H9 (cell line): ENCODE results near the gene GGCX. TPM values are rescaled to one million over a fixed set of nuclear protein-coding genes. Genes with fewer than 3 reads are reported as not detected.

Source experiments
- DNase-seq: peaks from one replicate; pipeline ENCODE4 v3.0.0-alpha.2; 2017
- H2AFZ ChIP-seq: one replicate; pipeline ENCODE4 v1.6.1; 2013; ENCODE audit warnings: mild to moderate bottlenecking, low read length, control low read depth, moderate library complexity
- H2AK5ac ChIP-seq: 2 replicates; pipeline ENCODE4 v1.6.1; 2013; ENCODE audit warnings: low read length, control low read depth, mixed read lengths; ENCODE audit not compliant: insufficient read length
- H2BK120ac ChIP-seq: one replicate; pipeline ENCODE4 v1.6.1; 2013; ENCODE audit warnings: low read depth, mild to moderate bottlenecking, low read length, control low read depth, inconsistent platforms; ENCODE audit not compliant: poor library complexity, severe bottlenecking
- H2BK12ac ChIP-seq: 2 replicates; pipeline ENCODE4 v1.6.1; 2013; ENCODE audit warnings: low read length, control low read depth, mixed read lengths, low read depth; ENCODE audit not compliant: insufficient read length
- H2BK15ac ChIP-seq: 2 replicates; pipeline ENCODE4 v1.6.1; 2013; ENCODE audit warnings: low read depth, low read length, control low read depth
- H2BK20ac ChIP-seq: one replicate; pipeline ENCODE4 v1.6.1; 2013; ENCODE audit warnings: low read depth, mild to moderate bottlenecking, low read length, control low read depth, inconsistent platforms; ENCODE audit not compliant: poor library complexity, severe bottlenecking
- H2BK5ac ChIP-seq: 2 replicates; pipeline ENCODE4 v1.6.1; 2013; ENCODE audit warnings: low read length, control low read depth, mixed read lengths; ENCODE audit not compliant: insufficient read length
- H3K14ac ChIP-seq: 2 replicates; pipeline ENCODE4 v1.6.1; 2013; ENCODE audit warnings: low read length, control low read depth; ENCODE audit not compliant: insufficient read depth
- H3K18ac ChIP-seq: 2 replicates; pipeline ENCODE4 v1.6.1; 2013; ENCODE audit warnings: low read depth, mild to moderate bottlenecking, mixed read lengths, low read length, control low read depth; ENCODE audit not compliant: insufficient read length
- H3K23ac ChIP-seq: 2 replicates; pipeline ENCODE4 v1.6.1; 2013; ENCODE audit warnings: low read length, control low read depth, mixed read lengths, low read depth; ENCODE audit not compliant: insufficient read length
- H3K23me2 ChIP-seq: 2 replicates; pipeline ENCODE4 v1.6.1; 2013; ENCODE audit warnings: low read depth, mild to moderate bottlenecking, mixed read lengths, low read length, control low read depth; ENCODE audit not compliant: insufficient read length, poor library complexity, severe bottlenecking
- H3K27ac ChIP-seq: 2 replicates; pipeline ENCODE4 v1.5.1; 2013; ENCODE audit warnings: low read length, control low read depth, mixed read lengths, low read depth; ENCODE audit not compliant: insufficient read length
- H3K27me3 ChIP-seq: 2 replicates; pipeline ENCODE4 v1.6.1; 2013; ENCODE audit warnings: low read length, control low read depth, inconsistent platforms; ENCODE audit not compliant: insufficient read depth
- H3K4ac ChIP-seq: 2 replicates; pipeline ENCODE4 v1.6.1; 2013; ENCODE audit warnings: low read depth, mild to moderate bottlenecking, control low read depth, inconsistent platforms, low read length, moderate library complexity
- H3K4me1 ChIP-seq: 2 replicates; pipeline ENCODE4 v1.6.1; 2013; ENCODE audit warnings: low read length, control low read depth, inconsistent platforms; ENCODE audit not compliant: insufficient read depth
- H3K4me2 ChIP-seq: 2 replicates; pipeline ENCODE4 v1.6.1; 2013; ENCODE audit warnings: low read length, control low read depth, mixed read lengths; ENCODE audit not compliant: insufficient read length, insufficient read depth
- H3K56ac ChIP-seq: 2 replicates; pipeline ENCODE4 v1.6.1; 2013; ENCODE audit warnings: low read depth, mild to moderate bottlenecking, mixed read lengths, low read length, control low read depth; ENCODE audit not compliant: insufficient read length
- H3K79me1 ChIP-seq: 2 replicates; pipeline ENCODE4 v1.6.1; 2013; ENCODE audit warnings: low read depth, mild to moderate bottlenecking, moderate library complexity, low read length, control low read depth, inconsistent platforms; ENCODE audit not compliant: insufficient read depth, poor library complexity, severe bottlenecking
- H3K79me2 ChIP-seq: 2 replicates; pipeline ENCODE4 v1.6.1; 2013; ENCODE audit warnings: low read length, control low read depth, inconsistent platforms; ENCODE audit not compliant: insufficient read depth
- H3K9ac ChIP-seq: 2 replicates; pipeline ENCODE4 v1.6.1; 2013; ENCODE audit warnings: low read length, control low read depth, mixed read lengths; ENCODE audit not compliant: insufficient read length; ENCODE audit errors: extremely low read depth
- H3K9me3 ChIP-seq: one replicate; pipeline ENCODE4 v1.6.1; 2013; ENCODE audit warnings: low read depth, low read length, inconsistent platforms; ENCODE audit not compliant: control insufficient read depth
- H3T11ph ChIP-seq: one replicate; pipeline ENCODE4 v1.6.1; 2013; ENCODE audit warnings: mild to moderate bottlenecking, low read length, control low read depth, inconsistent platforms
- H4K20me1 ChIP-seq: one replicate; pipeline ENCODE4 v1.6.1; 2013; ENCODE audit not compliant: control insufficient read depth, insufficient read length, insufficient read depth
- H4K5ac ChIP-seq: 2 replicates; pipeline ENCODE4 v1.6.1; 2013; ENCODE audit warnings: low read depth, mild to moderate bottlenecking, mixed read lengths, low read length, control low read depth; ENCODE audit not compliant: insufficient read length
- H4K8ac ChIP-seq: replicated peaks from 2 replicates; pipeline ENCODE4 v1.6.1; 2013; ENCODE audit warnings: low read length, control low read depth, mixed read lengths, low read depth; ENCODE audit not compliant: insufficient read length
- H4K91ac ChIP-seq: 2 replicates; pipeline ENCODE4 v1.6.1; 2013; ENCODE audit warnings: low read depth, mild to moderate bottlenecking, moderate library complexity, mixed read lengths, low read length, control low read depth; ENCODE audit not compliant: insufficient read length
- H3K27ac Mint-ChIP-seq, 3 experiments: 2 replicates in 2 of 3; 3 replicates in 1 of 3; pipeline ENCODE4 v1.8.0; 2020 to 2021; ENCODE audit warnings: mixed read lengths in 3 of 3, mild to moderate bottlenecking in 1 of 3, moderate library complexity in 1 of 3
- H3K27me3 Mint-ChIP-seq: 2 replicates; pipeline ENCODE4 v1.8.0; 2021; ENCODE audit warnings: low read depth, mild to moderate bottlenecking, moderate library complexity, mixed read lengths
- H3K36me3 Mint-ChIP-seq, 3 experiments: 2 replicates in 2 of 3; 3 replicates in 1 of 3; pipeline ENCODE4 v1.8.0; 2020 to 2021; ENCODE audit warnings: low read depth in 3 of 3, mixed read lengths in 3 of 3; ENCODE audit not compliant: insufficient read depth in 1 of 3
- H3K4me1 Mint-ChIP-seq, 2 experiments: 2 replicates each; pipeline ENCODE4 v1.8.0; 2020; ENCODE audit warnings: mixed read lengths in 2 of 2
- H3K4me3 Mint-ChIP-seq, 2 experiments: 2 replicates in 1 of 2; 3 replicates in 1 of 2; pipeline ENCODE4 v1.8.0; 2020 to 2021; ENCODE audit warnings: mild to moderate bottlenecking in 2 of 2, mixed read lengths in 2 of 2, moderate library complexity in 1 of 2
- H3K9me3 Mint-ChIP-seq, 2 experiments: 2 replicates in 1 of 2; 3 replicates in 1 of 2; pipeline ENCODE4 v1.8.0; 2020; ENCODE audit warnings: mild to moderate bottlenecking in 2 of 2, mixed read lengths in 2 of 2, moderate library complexity in 1 of 2
- CTCF ChIP-seq: fragments of 200-600 bp; sonication (generic); conservative IDR thresholded peaks from 3 replicates; pipeline ENCODE4 v1.8.0; 2021; ENCODE audit warnings: antibody characterized with exemption, mild to moderate bottlenecking
- WGBS: extraction: QIAGEN DNeasy Blood & Tissue Kit; methylation state at CpG from one replicate; pipeline ENCODE4 v1.1.7; 2013; ENCODE audit warnings: missing lambda C conversion rate, low lambda C conversion rate, mixed read lengths; ENCODE audit not compliant: insufficient read length; ENCODE audit errors: extremely low coverage; 5-methylcytosine and 5-hydroxymethylcytosine counted together
- total RNA-seq: library from RNA; stranded (reverse); gene quantifications from 2 replicates; pipeline ENCODE4 v1.2.1, GENCODE V29; 2021

GGCX gene
- total RNA-seq, 1 experiment from 2014 or later = 32.9 TPM

GRCh38 chr2:85599468-85600234 is 38.4 kb upstream of the GGCX start:
- peaks cover 14% of the 10 kb centered on the region for H3K23me2 ChIP-seq
- Mint-ChIP-seq H3K27me3 (no peaks in the 10 kb centered on the region; the same call in 1 of the 2 replicates), H3K27ac (peak overlapping the region in 1 of 3 experiments; percentile 67; a peak in 1 of 7 replicates), H3K36me3 (peaks cover 0 to 24% (median 21%) of the 10 kb centered on the region in 3 experiments; a peak in 5 of 7 replicates), H3K4me1 (peaks cover 20 to 25% of the 10 kb centered on the region in 2 experiments), H3K9me3 (no peaks in the 10 kb centered on the region), H3K4me3 (no peak overlapping the region)
- no peak overlapping the region for H2AFZ ChIP-seq
- no peak overlapping the region for H3K4me2 ChIP-seq
- H3K18ac ChIP-seq = no peak overlapping the region
- DNase-seq = no peak
- H3K9me3 ChIP-seq = no peaks in the 10 kb centered on the region
- no peak overlapping the region for H2BK5ac ChIP-seq
- H3K14ac ChIP-seq = no peak overlapping the region
- no peak overlapping the region for H3K27ac ChIP-seq
- H2BK15ac ChIP-seq = no peak overlapping the region
- H3K4ac ChIP-seq = no peak overlapping the region
- no peak overlapping the region for H2AK5ac ChIP-seq
- no peak overlapping the region for H2BK20ac ChIP-seq
- no peak overlapping the region for H4K5ac ChIP-seq
- H3K27me3 ChIP-seq = no peaks in the 10 kb centered on the region
- no peak overlapping the region for H3T11ph ChIP-seq
- peaks cover 3% of the 10 kb centered on the region; the same call in 1 of the 2 replicates for H3K4me1 ChIP-seq
- no CpG with 5 or more reads among the region's 17 CpGs for WGBS
- H3K79me1 ChIP-seq = no peaks in the 10 kb centered on the region
- H4K8ac ChIP-seq = no peak overlapping the region
- no peak overlapping the region for H2BK120ac ChIP-seq
- no peaks in the 10 kb centered on the region for H3K79me2 ChIP-seq
- H3K56ac ChIP-seq = no peak overlapping the region
- H3K23ac ChIP-seq = no peak overlapping the region
- H4K20me1 ChIP-seq = no peaks in the 10 kb centered on the region
- no peak overlapping the region for H2BK12ac ChIP-seq
- TF ChIP-seq CTCF = no peak
- no peak overlapping the region for H4K91ac ChIP-seq
- H3K9ac ChIP-seq = no peak overlapping the region
